ENCODE data around the gene GALK1. TPM values are rescaled to one million over a fixed set of nuclear protein-coding genes. Genes with fewer than 3 reads are reported as not detected.

GALK1 gene
- 47.5 and 59.7 TPM in 2 replicates for total RNA-seq (ENCODE audit: low replicate concordance)

GRCh38 chr17:75764711-75765421, at the start of gene GALK1:
Gene GALK1 (minus strand): TSS chr17:75765192. CDS start chr17:75765136, 56 bp downstream.

GRCh38 chr17:75784473-75785015, 19.6 kb upstream of the GALK1 start, which contains the start of gene UNK:
Gene UNK (plus strand): TSS chr17:75784806. CDS start chr17:75784881, 75 bp downstream.

GRCh38 chr17:75720656-75721462, 44.1 kb downstream of the GALK1 start, which contains the start of gene ITGB4:
Gene ITGB4 (plus strand): TSS chr17:75721459. CDS start chr17:75724704, 3,245 bp downstream.

Other genes with a start within 250 kb of the GALK1 start
- gene CASKIN2, start 249.7 kb downstream of the GALK1 start, total RNA-seq (ENCODE audit: low replicate concordance), result 4.4 and 5.9 TPM in 2 replicates
- 8.3 and 10.0 TPM in 2 replicates for gene TSEN54, start 248.7 kb downstream of the GALK1 start, total RNA-seq (ENCODE audit: low replicate concordance)
- 0.59 and 0.75 TPM in 2 replicates for gene LLGL2, start 239.5 kb downstream of the GALK1 start, total RNA-seq (ENCODE audit: low replicate concordance)
- gene MYO15B, start 177.4 kb downstream of the GALK1 start, total RNA-seq (ENCODE audit: low replicate concordance), result 1.6 and 4.0 TPM in 2 replicates
- gene SMIM5, start 131.8 kb downstream of the GALK1 start, total RNA-seq (ENCODE audit: low replicate concordance), result not detected in 2 replicates
- 10.9 and 18.5 TPM in 2 replicates for gene RECQL5, start 98.0 kb downstream of the GALK1 start, total RNA-seq (ENCODE audit: low replicate concordance)
- gene SAP30BP, start 97.9 kb downstream of the GALK1 start, total RNA-seq (ENCODE audit: low replicate concordance), result 50.4 and 52.5 TPM in 2 replicates
- gene ITGB4, start 43.7 kb downstream of the GALK1 start, total RNA-seq (ENCODE audit: low replicate concordance), result 0.23 TPM in 2 replicates
- 9.6 and 10.4 TPM in 2 replicates for gene UNK, start 19.6 kb upstream of the GALK1 start, total RNA-seq (ENCODE audit: low replicate concordance)
- 0.30 and 0.82 TPM in 2 replicates for gene UNC13D, start 79.2 kb upstream of the GALK1 start, total RNA-seq (ENCODE audit: low replicate concordance)
- 21.3 TPM in 2 replicates for gene WBP2, start 90.1 kb upstream of the GALK1 start, total RNA-seq (ENCODE audit: low replicate concordance)
- 17.4 and 21.2 TPM in 2 replicates for gene TRIM47, start 113.4 kb upstream of the GALK1 start, total RNA-seq (ENCODE audit: low replicate concordance)
- 6.0 and 19.2 TPM in 2 replicates for gene TRIM65, start 131.8 kb upstream of the GALK1 start, total RNA-seq (ENCODE audit: low replicate concordance)
- gene MRPL38, start 139.7 kb upstream of the GALK1 start, total RNA-seq (ENCODE audit: low replicate concordance), result 22.0 and 27.7 TPM in 2 replicates
- 7.9 and 15.8 TPM in 2 replicates for gene FBF1, start 175.8 kb upstream of the GALK1 start, total RNA-seq (ENCODE audit: low replicate concordance)
- 58.5 and 155 TPM in 2 replicates for gene ACOX1, start 214.0 kb upstream of the GALK1 start, total RNA-seq (ENCODE audit: low replicate concordance)
- gene TEN1, start 214.0 kb upstream of the GALK1 start, total RNA-seq (ENCODE audit: low replicate concordance), result 11.1 and 22.9 TPM in 2 replicates
- gene CDK3, start 235.7 kb upstream of the GALK1 start, total RNA-seq (ENCODE audit: low replicate concordance), result 1.2 and 1.4 TPM in 2 replicates